ELR (cell line): ENCODE data around the gene ATP5F1D.

Experiments
- DNase-seq: peaks from one replicate; pipeline ENCODE4 v3.0.0-alpha.2; 2015; ENCODE audit warnings: low read depth

ATP5F1D gene

DNA sequence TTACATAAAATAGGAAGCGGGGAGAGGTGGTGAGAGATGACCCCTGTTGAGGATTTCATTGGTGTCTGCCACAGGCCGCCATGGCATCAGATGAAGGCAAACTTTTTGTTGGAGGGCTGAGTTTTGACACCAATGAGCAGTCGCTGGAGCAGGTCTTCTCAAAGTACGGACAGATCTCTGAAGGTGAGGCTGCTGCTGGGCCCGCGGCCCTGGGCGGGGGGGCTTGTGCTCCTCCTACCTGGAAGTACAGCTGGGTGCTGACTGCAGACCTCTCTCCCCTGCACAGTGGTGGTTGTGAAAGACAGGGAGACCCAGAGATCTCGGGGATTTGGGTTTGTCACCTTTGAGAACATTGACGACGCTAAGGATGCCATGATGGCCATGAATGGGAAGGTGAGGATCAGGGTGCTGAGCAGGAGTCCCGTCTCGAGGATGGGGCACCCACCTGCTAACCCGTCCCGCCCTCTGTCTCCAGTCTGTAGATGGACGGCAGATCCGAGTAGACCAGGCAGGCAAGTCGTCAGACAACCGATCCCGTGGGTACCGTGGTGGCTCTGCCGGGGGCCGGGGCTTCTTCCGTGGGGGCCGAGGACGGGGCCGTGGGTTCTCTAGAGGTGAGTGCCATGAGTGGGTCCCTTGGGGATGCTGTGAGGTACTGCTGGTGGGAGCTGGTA is 29.4 kb downstream of the ATP5F1D start:
- no peak for DNase-seq

GRCh38 chr19:1271528-1272422 is 30.2 kb downstream of the ATP5F1D start:
- no peak for DNase-seq

GRCh38 chr19:1272423-1273262 is 31.1 kb downstream of the ATP5F1D start:
- DNase-seq, result no peak

- DNase-seq, result no peak
Measured at GRCh38 chr19:1273263-1274041, 31.9 kb downstream of the ATP5F1D start.

GRCh38 chr19:1274081-1274851 is 32.7 kb downstream of the ATP5F1D start:
- no peak for DNase-seq

GRCh38 chr19:1274852-1275259 is 33.3 kb downstream of the ATP5F1D start:
- no peak for DNase-seq

- DNase-seq, result peak; percentile 99
Measured at GRCh38 chr19:1275260-1275975, 33.9 kb downstream of the ATP5F1D start, which contains the start of gene FAM174C. Gene FAM174C, plus strand, starts transcription at chr19:1275530. Its CDS starts 20 bp downstream, at chr19:1275550.

DNA sequence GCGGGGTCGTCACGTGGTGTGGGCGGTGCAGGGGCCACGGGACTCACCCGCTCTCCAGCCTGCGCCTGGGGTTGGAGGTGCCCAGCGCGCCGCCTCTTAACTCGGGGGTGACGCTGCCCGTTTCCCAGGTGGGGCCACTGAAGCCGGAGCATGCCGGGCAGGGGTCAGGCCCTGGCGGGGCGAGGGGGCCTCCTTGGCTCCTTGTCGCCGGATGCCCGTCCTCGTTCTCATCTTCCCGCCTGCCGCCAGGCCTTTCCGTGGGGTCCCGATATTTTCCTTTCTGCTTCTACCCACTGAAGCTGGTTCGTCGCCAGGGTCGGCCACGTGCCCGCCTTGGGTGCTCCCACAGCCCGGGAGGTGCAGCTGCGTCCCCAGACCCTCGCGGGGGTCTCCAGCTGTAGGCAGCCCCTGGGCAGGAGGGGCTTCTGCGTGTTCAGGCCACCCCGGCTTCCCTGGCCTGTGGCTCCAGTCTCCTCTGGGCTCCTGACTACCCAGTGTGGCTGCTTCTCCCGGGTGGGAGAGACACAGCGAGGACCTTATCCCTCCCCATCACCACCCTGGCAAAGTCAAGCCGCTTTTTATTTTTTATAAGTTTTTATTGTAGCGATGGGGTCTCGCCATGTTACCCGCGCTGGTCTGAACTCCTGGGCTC is 34.6 kb downstream of the ATP5F1D start:
- DNase-seq, result no peak

- no peak for DNase-seq
Measured at GRCh38 chr19:1276628-1277022, 35.1 kb downstream of the ATP5F1D start.

DNA sequence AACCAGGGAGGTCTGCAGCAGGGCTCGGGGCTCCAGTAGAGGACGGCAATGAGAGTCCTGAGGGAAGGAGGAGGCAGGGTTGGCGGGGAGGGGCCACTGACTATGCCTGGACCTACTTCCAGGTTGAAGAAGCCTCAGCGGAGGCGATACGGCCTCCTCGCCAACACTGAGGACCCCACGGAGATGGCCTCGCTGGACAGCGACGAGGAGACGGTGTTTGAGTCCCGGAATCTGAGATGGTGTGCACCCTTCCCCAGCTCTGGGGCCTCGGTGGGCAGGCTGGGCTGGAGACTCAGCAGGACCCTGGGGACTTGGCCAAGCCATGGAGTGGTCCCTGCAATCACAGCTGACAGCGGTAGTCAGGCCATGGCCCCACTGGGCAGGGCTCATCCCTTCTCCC is 35.5 kb downstream of the ATP5F1D start:
- no peak for DNase-seq

DNA sequence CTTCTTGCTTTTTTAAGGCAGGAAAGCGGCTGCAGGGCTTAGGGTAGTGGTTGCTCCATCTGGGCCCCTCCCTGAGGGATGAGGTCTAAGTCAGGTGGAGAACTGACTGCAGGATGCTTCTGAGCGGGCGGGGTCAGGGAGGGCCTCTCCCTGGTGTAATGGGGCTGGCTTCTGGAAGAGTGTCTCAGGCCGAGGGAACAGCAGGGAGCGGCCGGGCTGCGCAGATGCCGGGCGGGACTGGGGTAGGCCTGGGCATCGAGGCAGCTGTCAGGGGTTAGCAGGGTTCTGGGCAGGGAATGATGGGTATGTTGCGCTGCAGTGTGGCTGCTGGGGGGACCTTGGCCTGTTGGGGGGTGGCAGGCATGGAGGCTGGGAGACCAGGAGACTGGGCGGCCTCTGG is 36.5 kb downstream of the ATP5F1D start:
- no peak for DNase-seq

DNA sequence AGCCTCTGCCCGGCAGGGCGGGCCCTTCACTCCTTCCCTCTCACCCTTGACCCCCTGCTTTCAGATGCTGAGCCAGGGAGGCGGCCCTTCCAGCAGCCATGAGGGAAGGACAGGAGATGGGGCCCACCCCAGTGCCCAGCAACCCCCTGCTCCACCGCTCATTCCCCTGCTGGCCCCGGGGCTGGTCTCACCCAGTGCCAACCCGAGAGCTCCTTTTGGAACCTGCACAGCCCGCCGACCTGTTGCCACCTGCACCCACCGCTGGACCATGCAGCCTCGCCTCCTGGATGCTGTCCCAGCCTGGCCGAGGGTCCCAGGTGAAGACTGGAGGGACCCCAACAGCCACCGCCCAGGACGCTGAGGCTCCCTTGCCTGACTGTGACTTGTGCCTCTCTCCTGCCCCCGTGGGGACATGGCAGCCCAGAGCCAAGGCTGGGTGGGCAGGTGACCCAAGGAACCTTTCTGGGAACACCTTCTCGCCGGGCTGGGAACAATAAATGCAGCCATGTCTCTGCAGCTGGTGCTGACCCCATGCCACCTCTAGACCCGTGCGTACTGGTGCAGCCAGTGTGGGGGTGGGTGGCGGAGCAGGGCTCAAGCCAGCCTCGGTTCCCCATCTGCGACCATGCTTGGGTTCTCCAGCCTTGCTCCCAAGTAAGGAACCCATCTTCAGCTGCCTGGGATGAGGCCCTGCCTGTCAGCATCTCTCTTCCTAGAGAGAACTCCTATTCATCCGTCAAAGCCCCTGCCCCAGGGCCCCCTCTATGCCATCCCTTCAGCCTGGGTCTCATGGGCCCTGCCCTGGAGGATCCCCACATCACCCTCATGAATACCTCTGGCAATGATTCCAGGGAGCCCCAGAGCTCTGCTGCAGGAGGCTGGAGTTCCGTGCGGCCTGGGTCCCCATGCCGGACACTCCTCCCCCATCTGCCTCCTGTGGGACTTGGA is 37.4 kb downstream of the ATP5F1D start:
- DNase-seq, result no peak

DNA sequence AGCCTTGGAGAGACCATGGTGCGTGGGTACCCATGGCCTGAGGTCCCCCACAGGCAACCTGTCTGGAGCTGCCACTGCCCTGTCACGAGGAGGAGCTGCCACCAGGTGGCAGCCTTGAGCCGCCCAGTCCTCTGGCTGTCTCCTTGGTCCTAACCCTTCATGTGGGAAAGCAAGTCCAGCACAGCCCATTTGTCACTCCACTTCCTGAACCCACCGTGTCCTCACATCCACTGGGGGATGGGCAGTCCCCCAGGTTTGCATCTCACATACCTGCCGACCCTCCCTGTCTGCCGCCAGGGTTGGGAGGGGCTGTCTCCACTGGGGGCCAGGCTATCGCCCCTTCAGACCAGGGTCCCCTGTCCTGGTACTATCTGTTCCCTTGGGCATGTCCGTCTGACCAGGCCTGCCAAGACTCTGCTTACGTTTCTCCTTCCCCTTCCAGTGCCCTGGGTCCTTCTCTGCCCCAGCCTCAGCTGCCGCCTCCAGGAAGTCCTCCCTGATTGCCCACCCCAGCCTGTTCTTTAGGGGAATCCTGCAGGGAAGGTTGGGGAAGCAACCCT is 38.3 kb downstream of the ATP5F1D start:
- peak; percentile 83 for DNase-seq

DNA sequence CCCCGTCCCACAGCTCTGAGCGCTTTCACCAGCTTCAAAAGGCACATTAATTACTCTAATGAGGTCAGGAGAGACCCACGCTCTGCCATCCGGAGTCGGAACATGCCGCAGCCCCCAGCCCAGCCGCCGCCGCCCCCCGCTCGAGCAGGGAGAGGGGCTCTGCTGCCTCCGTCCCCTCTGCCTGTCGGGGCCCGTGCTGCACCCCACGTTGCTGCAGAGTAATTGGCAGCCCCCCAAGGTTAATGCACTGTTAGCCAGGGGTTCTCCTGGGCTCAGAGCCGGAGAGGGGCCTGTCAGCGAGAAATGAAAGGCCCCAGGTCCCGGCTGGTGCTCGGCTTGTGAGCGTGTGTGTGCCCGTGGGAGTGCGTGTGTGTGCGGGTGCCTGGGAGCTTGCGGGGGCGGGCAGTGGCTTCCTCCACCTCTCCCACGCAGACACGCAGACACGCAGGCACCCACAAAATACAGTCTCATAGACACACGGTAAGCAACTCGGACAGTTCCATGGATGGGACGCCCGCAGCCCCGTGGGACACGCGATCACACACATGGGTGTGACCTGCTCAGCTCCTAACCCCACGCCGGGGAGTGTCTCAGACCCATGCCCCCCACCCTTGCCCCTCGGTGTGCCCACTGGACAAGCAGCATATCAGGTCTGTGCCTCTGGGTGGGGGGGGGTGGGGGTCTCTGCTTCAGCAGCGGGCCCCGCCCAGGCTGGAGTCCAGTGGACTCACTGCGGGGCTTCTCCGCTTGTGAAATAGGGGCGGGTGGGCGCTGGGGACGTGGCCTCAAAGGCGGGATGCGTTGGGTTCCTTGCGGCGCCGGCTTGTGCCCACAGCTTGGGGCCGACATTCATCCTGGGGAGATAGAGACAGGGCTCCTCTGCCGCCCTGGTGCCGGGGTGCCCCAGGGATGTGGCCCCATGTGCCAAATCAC is 39.4 kb downstream of the ATP5F1D start:
- DNase-seq, result no peak

DNA sequence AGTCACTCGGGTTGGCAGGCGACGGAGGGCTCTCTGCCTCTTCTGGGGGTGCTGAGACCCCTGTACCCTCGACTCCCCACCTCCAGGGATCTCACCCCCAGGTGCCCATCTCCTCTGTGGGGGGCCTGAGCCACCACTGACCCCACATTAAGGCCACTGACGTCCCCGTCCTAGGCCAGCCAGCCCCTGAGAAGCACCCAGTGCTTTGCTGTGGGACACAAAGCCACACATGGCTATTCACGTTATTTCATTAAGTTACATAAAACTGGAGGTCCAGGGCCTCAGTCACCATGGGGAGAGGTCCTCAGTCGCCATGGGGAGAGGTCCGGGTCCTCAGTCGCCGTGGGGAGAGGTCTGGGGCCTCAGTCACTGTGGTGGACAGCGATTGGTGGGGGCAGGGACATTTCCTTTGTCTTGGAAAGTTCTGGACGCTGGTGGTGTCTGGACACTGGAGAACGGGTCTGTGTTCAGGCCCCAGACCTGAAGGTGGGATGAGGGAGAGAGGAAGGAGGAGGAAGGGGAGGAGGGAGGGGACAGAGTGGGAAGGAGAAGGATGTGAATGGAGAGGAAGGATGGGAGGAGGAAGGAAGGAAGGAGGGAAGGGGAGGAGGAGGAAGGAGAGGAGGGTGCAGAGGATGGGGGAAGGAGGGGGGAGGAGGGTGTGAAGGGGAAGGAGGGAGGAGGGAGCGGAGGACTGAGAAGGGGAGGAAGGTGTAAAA is 40.2 kb downstream of the ATP5F1D start:
- no peak for DNase-seq

DNA sequence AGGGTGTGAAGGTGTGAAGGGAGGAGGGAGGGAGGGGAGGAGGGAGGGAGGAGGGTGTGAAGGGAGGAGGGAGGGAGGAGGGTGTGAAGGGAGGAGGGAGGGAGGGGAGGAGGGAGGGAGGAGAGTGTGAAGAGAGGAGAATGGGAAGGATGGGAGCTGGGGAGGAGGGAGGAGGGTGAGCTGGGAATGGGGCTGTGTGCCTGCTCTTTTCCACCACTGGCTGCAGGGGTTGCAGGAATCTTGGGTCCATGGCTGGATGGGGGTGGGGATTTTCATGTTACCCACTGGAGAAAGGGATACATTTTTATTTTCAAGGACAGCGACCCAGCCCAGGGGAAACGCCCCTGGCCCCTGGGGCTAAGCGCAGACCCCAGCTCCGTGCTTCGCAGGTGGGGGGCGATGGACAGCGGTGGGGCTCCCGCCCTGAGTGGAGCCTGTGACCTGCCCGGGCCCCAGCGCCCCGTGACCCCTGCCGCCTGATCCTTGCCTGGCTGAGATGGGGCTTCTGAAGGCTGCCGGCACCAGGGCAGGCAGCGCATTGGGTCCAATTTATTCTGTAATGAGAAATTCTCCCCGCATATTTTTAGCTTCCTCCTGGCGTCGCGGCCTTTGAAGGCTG is 41.1 kb downstream of the ATP5F1D start:
- DNase-seq, result peak; percentile 45
